ENCODE measurements around the gene TTC7B.

GRCh38 chr14:90548455-90548854 lies 267.8 kb downstream of the TTC7B start:
- no peak for TF ChIP-seq POLR2A (IDR thresholded peaks at IDR 0.05; ENCODE audit: low read depth, low read length)
- no peak for TF ChIP-seq CTCF (IDR thresholded peaks at IDR 0.05; ENCODE audit: extremely low read depth in 1 of 2, insufficient read depth in 1 of 2, low read depth in 1 of 2, low read length in 2 of 2)
- no peak for TF ChIP-seq POLR2AphosphoS5 (IDR thresholded peaks at IDR 0.05; ENCODE audit: insufficient read depth, low read depth, low read length)
- no peak for TF ChIP-seq EZH2 (IDR thresholded peaks at IDR 0.05; ENCODE audit: borderline replicate concordance, low read depth, low read length, severe bottlenecking)
- TF ChIP-seq MAX (IDR thresholded peaks at IDR 0.05; ENCODE audit: insufficient read depth, insufficient read length), result no peak

All from endothelial cell of umbilical vein (primary cell).